ENCODE data around the gene TEX53.

Gene TEX53

GRCh38 chr9:114657705-114658104, at the start of gene TEX53:
TSS of gene TEX53 (minus strand) at chr9:114657805. CDS start at chr9:114657774, 31 bp downstream.
- Histone ChIP-seq H3K9me3 (ENCODE audit: control insufficient read depth, insufficient read depth, low read length) (no peaks in the 10 kb centered on the region), H3K4me1 (ENCODE audit: insufficient read depth, low read length) (peaks cover 11% of the 10 kb centered on the region), H3K36me3 (ENCODE audit: insufficient read depth, low read length) (no peaks in the 10 kb centered on the region), H3K9ac (ENCODE audit: low read depth, low read length) (no peak within 1 kb of the TSS)

GRCh38 chr9:114706711-114707110, 49.1 kb upstream of the TEX53 start:
- Histone ChIP-seq H3K36me3 (ENCODE audit: insufficient read depth, low read length) (no peaks in the 10 kb centered on the region), H3K4me1 (ENCODE audit: insufficient read depth, low read length) (no peaks in the 10 kb centered on the region), H3K9me3 (ENCODE audit: control insufficient read depth, insufficient read depth, low read length) (no peaks in the 10 kb centered on the region)

GRCh38 chr9:114701988-114702387, 44.4 kb upstream of the TEX53 start:
- Histone ChIP-seq H3K36me3 (ENCODE audit: insufficient read depth, low read length) (no peaks in the 10 kb centered on the region), H3K4me1 (ENCODE audit: insufficient read depth, low read length) (no peaks in the 10 kb centered on the region), H3K9me3 (ENCODE audit: control insufficient read depth, insufficient read depth, low read length) (no peaks in the 10 kb centered on the region), H3K9ac (ENCODE audit: low read depth, low read length) (no peak overlapping the region)

More at GRCh38 chr9:114706711-114707110, 49.1 kb upstream of the TEX53 start:
- H3K9ac ChIP-seq (ENCODE audit: low read depth, low read length): no peak overlapping the region

GRCh38 chr9:114697951-114698351, 40.3 kb upstream of the TEX53 start:
- no peaks in the 10 kb centered on the region for H3K36me3 ChIP-seq (ENCODE audit: insufficient read depth, low read length)
- no peaks in the 10 kb centered on the region for H3K4me1 ChIP-seq (ENCODE audit: insufficient read depth, low read length)

GRCh38 chr9:114696814-114697544, 39.4 kb upstream of the TEX53 start:
- no peaks in the 10 kb centered on the region for H3K4me1 ChIP-seq (ENCODE audit: insufficient read depth, low read length)

More at GRCh38 chr9:114697951-114698351, 40.3 kb upstream of the TEX53 start:
- Histone ChIP-seq H3K9ac (ENCODE audit: low read depth, low read length) (no peak overlapping the region), H3K9me3 (ENCODE audit: control insufficient read depth, insufficient read depth, low read length) (no peaks in the 10 kb centered on the region)

GRCh38 chr9:114695948-114696347, 38.3 kb upstream of the TEX53 start:
- Histone ChIP-seq H3K9ac (ENCODE audit: low read depth, low read length) (no peak overlapping the region), H3K9me3 (ENCODE audit: control insufficient read depth, insufficient read depth, low read length) (no peaks in the 10 kb centered on the region)

More at GRCh38 chr9:114696814-114697544, 39.4 kb upstream of the TEX53 start:
- no peak overlapping the region for H3K9ac ChIP-seq (ENCODE audit: low read depth, low read length)
- H3K9me3 ChIP-seq (ENCODE audit: control insufficient read depth, insufficient read depth, low read length): no peaks in the 10 kb centered on the region
- no peaks in the 10 kb centered on the region for H3K36me3 ChIP-seq (ENCODE audit: insufficient read depth, low read length)

GRCh38 chr9:114694719-114695269, 37.2 kb upstream of the TEX53 start:
- no peak overlapping the region for H3K9ac ChIP-seq (ENCODE audit: low read depth, low read length)
- no peaks in the 10 kb centered on the region for H3K4me1 ChIP-seq (ENCODE audit: insufficient read depth, low read length)
- no peaks in the 10 kb centered on the region for H3K9me3 ChIP-seq (ENCODE audit: control insufficient read depth, insufficient read depth, low read length)

More at GRCh38 chr9:114695948-114696347, 38.3 kb upstream of the TEX53 start:
- no peaks in the 10 kb centered on the region for H3K4me1 ChIP-seq (ENCODE audit: insufficient read depth, low read length)
- H3K36me3 ChIP-seq (ENCODE audit: insufficient read depth, low read length): no peaks in the 10 kb centered on the region

GRCh38 chr9:114694146-114694545, 36.5 kb upstream of the TEX53 start:
- Histone ChIP-seq H3K9ac (ENCODE audit: low read depth, low read length) (no peak overlapping the region), H3K4me1 (ENCODE audit: insufficient read depth, low read length) (no peaks in the 10 kb centered on the region), H3K36me3 (ENCODE audit: insufficient read depth, low read length) (no peaks in the 10 kb centered on the region), H3K9me3 (ENCODE audit: control insufficient read depth, insufficient read depth, low read length) (no peaks in the 10 kb centered on the region)

More at GRCh38 chr9:114694719-114695269, 37.2 kb upstream of the TEX53 start:
- no peaks in the 10 kb centered on the region for H3K36me3 ChIP-seq (ENCODE audit: insufficient read depth, low read length)

GRCh38 chr9:114693248-114693855, 35.7 kb upstream of the TEX53 start:
- no peaks in the 10 kb centered on the region for H3K4me1 ChIP-seq (ENCODE audit: insufficient read depth, low read length)
- no peak overlapping the region for H3K9ac ChIP-seq (ENCODE audit: low read depth, low read length)
- H3K9me3 ChIP-seq (ENCODE audit: control insufficient read depth, insufficient read depth, low read length): no peaks in the 10 kb centered on the region
- H3K36me3 ChIP-seq (ENCODE audit: insufficient read depth, low read length): no peaks in the 10 kb centered on the region

GRCh38 chr9:114691956-114692295, 34.3 kb upstream of the TEX53 start:
- Histone ChIP-seq H3K36me3 (ENCODE audit: insufficient read depth, low read length) (no peaks in the 10 kb centered on the region), H3K9ac (ENCODE audit: low read depth, low read length) (no peak overlapping the region), H3K4me1 (ENCODE audit: insufficient read depth, low read length) (no peaks in the 10 kb centered on the region), H3K9me3 (ENCODE audit: control insufficient read depth, insufficient read depth, low read length) (no peaks in the 10 kb centered on the region)

GRCh38 chr9:114691046-114691955, 33.7 kb upstream of the TEX53 start:
- Histone ChIP-seq H3K4me1 (ENCODE audit: insufficient read depth, low read length) (no peaks in the 10 kb centered on the region), H3K9me3 (ENCODE audit: control insufficient read depth, insufficient read depth, low read length) (no peaks in the 10 kb centered on the region), H3K9ac (ENCODE audit: low read depth, low read length) (no peak overlapping the region), H3K36me3 (ENCODE audit: insufficient read depth, low read length) (no peaks in the 10 kb centered on the region)

- H3K9me3 ChIP-seq (ENCODE audit: control insufficient read depth, insufficient read depth, low read length): no peaks in the 10 kb centered on the region
- H3K4me1 ChIP-seq (ENCODE audit: insufficient read depth, low read length): no peaks in the 10 kb centered on the region
- no peak overlapping the region for H3K9ac ChIP-seq (ENCODE audit: low read depth, low read length)
- H3K36me3 ChIP-seq (ENCODE audit: insufficient read depth, low read length): no peaks in the 10 kb centered on the region
Measured at GRCh38 chr9:114690308-114690707, 32.7 kb upstream of the TEX53 start.

GRCh38 chr9:114689813-114690212, 32.2 kb upstream of the TEX53 start:
- Histone ChIP-seq H3K36me3 (ENCODE audit: insufficient read depth, low read length) (no peaks in the 10 kb centered on the region), H3K9me3 (ENCODE audit: control insufficient read depth, insufficient read depth, low read length) (no peaks in the 10 kb centered on the region), H3K9ac (ENCODE audit: low read depth, low read length) (no peak overlapping the region), H3K4me1 (ENCODE audit: insufficient read depth, low read length) (no peaks in the 10 kb centered on the region)

GRCh38 chr9:114688909-114689610, 31.5 kb upstream of the TEX53 start:
- no peaks in the 10 kb centered on the region for H3K9me3 ChIP-seq (ENCODE audit: control insufficient read depth, insufficient read depth, low read length)
- no peaks in the 10 kb centered on the region for H3K4me1 ChIP-seq (ENCODE audit: insufficient read depth, low read length)
- no peaks in the 10 kb centered on the region for H3K36me3 ChIP-seq (ENCODE audit: insufficient read depth, low read length)
- no peak overlapping the region for H3K9ac ChIP-seq (ENCODE audit: low read depth, low read length)
